Mesenchymal stem cell (in vitro differentiated cells and primary cell): ENCODE results near the gene HOXB2.

Source experiments
- DNase-seq: peaks from one replicate; pipeline ENCODE4 v3.0.0-alpha.2; 2013
- H2AFZ ChIP-seq: one replicate; pipeline ENCODE4 v1.6.1; 2013; ENCODE audit warnings: low read depth, mild to moderate bottlenecking, control low read depth, inconsistent platforms, low read length, moderate library complexity
- H2AK5ac ChIP-seq: 2 replicates; pipeline ENCODE4 v1.6.1; 2013; ENCODE audit warnings: low read length, moderate library complexity, mild to moderate bottlenecking, inconsistent platforms; ENCODE audit not compliant: severe bottlenecking
- H2BK120ac ChIP-seq: one replicate; pipeline ENCODE4 v1.6.1; 2013; ENCODE audit warnings: low read depth, mild to moderate bottlenecking, inconsistent platforms, low read length, moderate library complexity
- H2BK12ac ChIP-seq, 2 experiments: one replicate each; pipeline ENCODE4 v1.6.1; 2013; ENCODE audit warnings: inconsistent platforms in 2 of 2, low read length in 2 of 2, mild to moderate bottlenecking in 2 of 2, moderate library complexity in 2 of 2, control low read depth in 1 of 2
- H2BK15ac ChIP-seq: one replicate; pipeline ENCODE4 v1.6.1; 2013; ENCODE audit warnings: mild to moderate bottlenecking, low read depth, inconsistent platforms; ENCODE audit not compliant: poor library complexity, severe bottlenecking
- H2BK5ac ChIP-seq: 2 replicates; pipeline ENCODE4 v1.6.1; 2013; ENCODE audit warnings: low read depth, mild to moderate bottlenecking, low read length, control low read depth, inconsistent platforms; ENCODE audit not compliant: poor library complexity, severe bottlenecking
- H3K14ac ChIP-seq, 2 experiments: one replicate each; pipeline ENCODE4 v1.6.1; 2013; ENCODE audit warnings: inconsistent platforms in 2 of 2, low read length in 2 of 2, control low read depth in 1 of 2, mild to moderate bottlenecking in 1 of 2, moderate library complexity in 1 of 2
- H3K18ac ChIP-seq, 2 experiments: one replicate each; pipeline ENCODE4 v1.6.1; 2013; ENCODE audit warnings: inconsistent platforms in 2 of 2, low read length in 2 of 2, control low read depth in 1 of 2, low read depth in 1 of 2, mild to moderate bottlenecking in 1 of 2
- H3K23ac ChIP-seq, 2 experiments: one replicate each; pipeline ENCODE4 v1.6.1; 2013; ENCODE audit warnings: inconsistent platforms in 2 of 2, low read length in 2 of 2, mild to moderate bottlenecking in 2 of 2, moderate library complexity in 2 of 2, control low read depth in 1 of 2
- H3K27ac ChIP-seq: 2 replicates; pipeline ENCODE4 v1.5.1; 2013; ENCODE audit warnings: mild to moderate bottlenecking, moderate library complexity, low read length, control low read depth, inconsistent platforms; ENCODE audit not compliant: poor library complexity, severe bottlenecking
- H3K27me3 ChIP-seq, 2 experiments: 2 replicates each; pipeline versions ENCODE4 v1.6.1 to v1.7.0; 2013; ENCODE audit warnings: low read length in 2 of 2, mild to moderate bottlenecking in 2 of 2, moderate library complexity in 2 of 2, control low read depth in 1 of 2, inconsistent platforms in 1 of 2; ENCODE audit not compliant: control insufficient read depth in 1 of 2, insufficient read depth in 1 of 2
- H3K36me3 ChIP-seq, 2 experiments: 2 replicates each; pipeline versions ENCODE4 v1.6.1 to v1.7.0; 2013; ENCODE audit warnings: low read length in 2 of 2, control low read depth in 1 of 2, inconsistent platforms in 1 of 2, low read depth in 1 of 2, mild to moderate bottlenecking in 1 of 2; ENCODE audit not compliant: insufficient read depth in 2 of 2, control insufficient read depth in 1 of 2
- H3K4ac ChIP-seq, 2 experiments: one replicate each; pipeline ENCODE4 v1.6.1; 2013; ENCODE audit warnings: inconsistent platforms in 2 of 2, low read length in 2 of 2, mild to moderate bottlenecking in 2 of 2, moderate library complexity in 2 of 2, control low read depth in 1 of 2, low read depth in 1 of 2
- H3K4me1 ChIP-seq: 2 replicates; pipeline ENCODE4 v1.6.1; 2013; ENCODE audit warnings: low read depth, low read length, control low read depth; ENCODE audit not compliant: control insufficient read depth, insufficient read depth
- H3K4me2 ChIP-seq: 2 replicates; pipeline ENCODE4 v1.6.1; 2013; ENCODE audit warnings: low read length, mild to moderate bottlenecking, inconsistent platforms; ENCODE audit not compliant: poor library complexity, severe bottlenecking
- H3K4me3 ChIP-seq, 2 experiments: 2 replicates each; pipeline versions ENCODE4 v1.5.1 to v1.7.0; 2013; ENCODE audit warnings: low read length in 2 of 2, mild to moderate bottlenecking in 2 of 2, control low read depth in 1 of 2, low read depth in 1 of 2; ENCODE audit not compliant: insufficient read depth in 1 of 2
- H3K79me1 ChIP-seq: replicated peaks from 2 replicates; pipeline ENCODE4 v1.6.1; 2013; ENCODE audit warnings: mild to moderate bottlenecking, control low read depth, low read length, inconsistent platforms; ENCODE audit not compliant: poor library complexity, severe bottlenecking
- H3K9ac ChIP-seq: 2 replicates; pipeline ENCODE4 v1.7.0; 2013; ENCODE audit warnings: mild to moderate bottlenecking, low read length, moderate library complexity
- H3K9me3 ChIP-seq: 2 replicates; pipeline ENCODE4 v1.7.0; 2013; ENCODE audit warnings: mild to moderate bottlenecking, low read length; ENCODE audit not compliant: control insufficient read depth
- H4K8ac ChIP-seq: one replicate; pipeline ENCODE4 v1.6.1; 2013; ENCODE audit warnings: inconsistent platforms, mild to moderate bottlenecking, low read length, moderate library complexity
- H4K91ac ChIP-seq: one replicate; pipeline ENCODE4 v1.6.1; 2013; ENCODE audit warnings: mild to moderate bottlenecking, low read length, inconsistent platforms
- WGBS: methylation state at CpG from one replicate; pipeline ENCODE4 v1.1.7; 2013; ENCODE audit warnings: mixed read lengths; 5-methylcytosine and 5-hydroxymethylcytosine counted together

Gene HOXB2

GRCh38 chr17:48569240-48569582 is 24.3 kb upstream of the HOXB2 start:
- DNase-seq = no peak
- Histone ChIP-seq H3K4me3 (peak overlapping the region in 1 of 2 experiments; percentile 76), H3K14ac (peak overlapping the region in 1 of 2 experiments; percentile 13), H3K79me1 (peaks cover 1% of the 10 kb centered on the region), H2AFZ (no peak overlapping the region), H2BK120ac (peak overlapping the region; percentile 39), H4K91ac (peak overlapping the region; percentile 79), H3K23ac (no peak overlapping the region), H3K4me1 (peaks cover 35% of the 10 kb centered on the region), H2BK5ac (no peak overlapping the region), H3K4ac (peak overlapping the region in 1 of 2 experiments; percentile 34), H3K4me2 (peak overlapping the region; percentile 70), H3K9me3 (no peaks in the 10 kb centered on the region), H3K27ac (no peak overlapping the region), H3K36me3 (peaks cover 12 to 15% of the 10 kb centered on the region in 2 experiments), H4K8ac (no peak overlapping the region), H2BK15ac (no peak overlapping the region), H2AK5ac (no peak overlapping the region), H3K27me3 (peaks cover 0 to 4% of the 10 kb centered on the region in 2 experiments), H2BK12ac (no peak overlapping the region), H3K18ac (peak overlapping the region; percentile 40 to 67), H3K9ac (peak overlapping the region; percentile 95)
- WGBS = 17% methylated on average over 1 of the region's 3 CpGs

DNA sequence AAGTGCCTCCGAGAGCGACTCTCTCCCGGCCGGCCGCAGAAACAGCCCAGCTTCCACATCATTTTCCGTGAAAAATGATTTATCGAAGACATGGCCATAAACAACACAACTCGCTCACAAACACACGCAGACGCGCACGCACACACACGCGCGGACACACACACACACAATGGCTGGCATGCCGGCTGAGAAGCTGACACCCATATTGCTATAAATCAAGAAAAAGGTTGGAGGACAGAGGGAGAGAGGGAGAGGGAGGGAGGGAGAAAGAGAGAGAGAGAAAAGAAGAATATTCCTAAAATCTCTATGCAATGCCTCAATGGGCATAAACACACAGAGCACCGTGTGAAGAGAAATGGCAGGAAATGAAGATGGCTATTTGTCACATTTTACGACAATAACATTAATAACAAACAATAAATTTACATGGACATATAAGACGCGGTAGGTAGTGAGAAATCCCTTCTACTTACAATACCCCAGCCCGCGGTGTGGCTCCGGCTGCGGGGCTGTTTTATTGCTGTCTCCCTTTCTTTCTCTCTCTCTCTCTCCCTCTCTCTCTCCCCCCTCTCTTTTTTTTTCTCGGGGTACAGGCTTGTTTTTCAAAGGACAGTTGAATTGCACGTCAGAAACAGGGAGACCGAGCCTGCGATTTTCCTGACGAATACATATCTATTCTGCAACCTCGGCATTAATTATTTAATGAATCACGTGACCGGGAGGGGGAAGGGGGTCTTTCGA is 23.8 kb upstream of the HOXB2 start:
- Histone ChIP-seq H3K4me1 (peaks cover 38% of the 10 kb centered on the region), H3K27ac (peak overlapping the region; percentile 23), H3K23ac (no peak overlapping the region), H3K79me1 (no peaks in the 10 kb centered on the region), H3K4ac (peak overlapping the region in 1 of 2 experiments; percentile 34), H4K8ac (peak overlapping the region; percentile 27), H2BK5ac (no peak overlapping the region), H2BK120ac (peak overlapping the region; percentile 39), H3K36me3 (peaks cover 12 to 15% of the 10 kb centered on the region in 2 experiments), H4K91ac (no peak overlapping the region), H3K4me2 (peak overlapping the region; percentile 70), H3K27me3 (peaks cover 0 to 4% of the 10 kb centered on the region in 2 experiments), H2BK15ac (no peak overlapping the region), H3K14ac (no peak overlapping the region), H2BK12ac (no peak overlapping the region), H3K9ac (peak overlapping the region; percentile 95), H3K4me3 (peak overlapping the region; percentile 33 to 76), H2AFZ (no peak overlapping the region), H2AK5ac (no peak overlapping the region), H3K9me3 (no peaks in the 10 kb centered on the region), H3K18ac (peak overlapping the region; percentile 40 to 67)
- DNase-seq = peak; percentile 79
- WGBS = 1% methylated on average over 19 of the region's 33 CpGs

DNA sequence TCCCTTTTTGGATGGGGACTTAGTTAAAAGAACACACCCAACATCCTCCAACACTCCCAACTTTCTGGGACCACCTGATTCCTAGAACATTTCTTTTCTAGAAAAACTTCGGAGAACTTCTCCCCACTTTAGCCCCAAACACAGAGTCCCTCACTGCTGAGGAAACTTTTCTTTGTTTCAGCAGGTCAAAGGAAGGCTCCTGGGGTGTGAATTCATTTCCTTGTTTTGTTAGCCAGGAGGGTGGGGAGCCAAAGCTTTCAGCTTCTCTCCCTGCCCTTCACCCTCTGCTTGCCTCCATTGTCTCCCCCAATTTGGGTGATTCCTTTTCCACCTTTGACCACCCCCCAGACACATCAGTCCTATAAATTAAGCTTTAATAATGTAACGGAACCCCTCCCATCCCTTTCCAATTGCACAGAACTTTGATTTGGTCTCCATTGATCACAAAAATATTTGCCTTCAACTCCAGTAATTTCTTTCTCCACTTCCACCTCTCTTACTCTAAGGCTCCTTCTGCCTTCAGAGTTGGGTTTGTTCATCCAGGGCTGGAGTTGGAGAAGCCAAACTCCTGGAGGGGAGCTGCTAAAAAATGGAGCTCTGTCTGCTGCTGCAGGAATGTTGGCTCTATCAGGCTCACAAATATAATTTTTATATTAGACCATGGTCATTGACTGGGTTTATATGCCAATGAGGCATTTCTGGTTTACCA is 22.9 kb upstream of the HOXB2 start:
- Histone ChIP-seq H3K27ac (no peak overlapping the region), H3K36me3 (peaks cover 14 to 17% of the 10 kb centered on the region in 2 experiments), H3K79me1 (no peaks in the 10 kb centered on the region), H3K4me3 (peak overlapping the region in 1 of 2 experiments; percentile 76), H3K18ac (peak overlapping the region; percentile 14 to 68), H2BK5ac (no peak overlapping the region), H4K91ac (no peak overlapping the region), H2BK120ac (no peak overlapping the region), H2AK5ac (no peak overlapping the region), H2BK12ac (no peak overlapping the region), H3K4me2 (peak overlapping the region; percentile 1), H3K14ac (no peak overlapping the region), H3K9me3 (no peaks in the 10 kb centered on the region), H2AFZ (no peak overlapping the region), H3K27me3 (peaks cover 0 to 2% of the 10 kb centered on the region in 2 experiments), H4K8ac (no peak overlapping the region), H3K4ac (peak overlapping the region in 1 of 2 experiments; percentile 19), H2BK15ac (no peak overlapping the region), H3K9ac (peak overlapping the region; percentile 95), H3K4me1 (peaks cover 41% of the 10 kb centered on the region), H3K23ac (no peak overlapping the region)
- 50% methylated on average over 1 of the region's 2 CpGs for WGBS
- DNase-seq = no peak

- H2BK120ac ChIP-seq = peak overlapping the region; percentile 21
- peak overlapping the region; percentile 57 to 84 for H2BK12ac ChIP-seq
- peak overlapping the region; percentile 0 to 69 for H3K4ac ChIP-seq
- no peaks in the 10 kb centered on the region for H3K79me1 ChIP-seq
- DNase-seq = no peak
- H3K14ac ChIP-seq = peak overlapping the region in 1 of 2 experiments; percentile 49
- no peak overlapping the region for H2AFZ ChIP-seq
- no peaks in the 10 kb centered on the region for H3K27me3 ChIP-seq
- H3K27ac ChIP-seq = no peak overlapping the region
- peak overlapping the region; percentile 45 to 67 for H3K18ac ChIP-seq
- no peaks in the 10 kb centered on the region for H3K9me3 ChIP-seq
- peak overlapping the region; percentile 71 for H2AK5ac ChIP-seq
- H3K9ac ChIP-seq = peak overlapping the region; percentile 95
- no peak overlapping the region for H2BK5ac ChIP-seq
- no peak overlapping the region for H3K4me3 ChIP-seq
- H4K91ac ChIP-seq = peak overlapping the region; percentile 52
- peak overlapping the region; percentile 1 for H3K4me2 ChIP-seq
- WGBS = 53% methylated on average over 6 of the region's 6 CpGs
- peak overlapping the region; percentile 77 for H4K8ac ChIP-seq
- H3K4me1 ChIP-seq = peaks cover 38% of the 10 kb centered on the region
- peaks cover 11 to 21% of the 10 kb centered on the region in 2 experiments for H3K36me3 ChIP-seq
- peak overlapping the region; percentile 28 to 67 for H3K23ac ChIP-seq
- H2BK15ac ChIP-seq = no peak overlapping the region
These were observed 22.3 kb upstream of the HOXB2 start for GRCh38 chr17:48567209-48567608.
